Pancreas (tissue), 10 donors: ENCODE measurements around the gene FTCD. TPM values are rescaled to one million over a fixed set of nuclear protein-coding genes. Genes with fewer than 3 reads are reported as not detected.
"Not testable (repeated sequence)": the region's sequence is repeated elsewhere in the genome, so short reads cannot be mapped to it uniquely, and the experiment has no call there.

Experiments
- ATAC-seq, 4 donors: fragments of 200-7000 bp; cut with Tn5 transposase; one replicate each; pipeline versions ENCODE4 v1.8.0 to v1.9.1; 2020; ENCODE audit warnings: mild to moderate bottlenecking in 4 of 4, moderate library complexity in 4 of 4
- DNase-seq, 6 donors: peaks; one replicate each; pipeline ENCODE4 v3.0.0-alpha.2; 2020
- FAIRE-seq: peaks from 2 replicates; lab custom pipeline; 2012; peaks lifted over from hg19 to GRCh38; lab: Jason Lieb, UNC
- H3K27ac ChIP-seq, 4 donors: fragments of 200-600 bp; sonication (generic); 1 replicate in 3 of 4; 2 replicates in 1 of 4; pipeline versions ENCODE4 v1.5.0 to v1.8.0; 2020
- H3K27me3 ChIP-seq, 4 donors: fragments of 200-600 bp; one replicate each; pipeline ENCODE4 v1.8.0; 2021
- H3K36me3 ChIP-seq, 3 donors: fragments of 200-600 bp; sonication (generic) in 1 of 3; one replicate each; pipeline versions ENCODE4 v1.5.0 to v1.8.0; 2020 to 2021
- H3K4me1 ChIP-seq, 3 donors: fragments of 200-600 bp; one replicate each; pipeline ENCODE4 v1.8.0; 2021
- H3K4me3 ChIP-seq, 4 donors: fragments of 200-600 bp; sonication (generic) in 2 of 4; one replicate each; pipeline versions ENCODE4 v1.5.0 to v1.8.0; 2020 to 2021
- H3K9me3 ChIP-seq, 4 donors: fragments of 200-600 bp; one replicate each; pipeline ENCODE4 v1.8.0; 2021
- CTCF ChIP-seq, 4 donors: fragments of 200-600 bp; sonication (generic) in 3 of 4; IDR thresholded peaks; one replicate each; pipeline versions ENCODE4 v1.5.0 to v1.8.0; 2021; ENCODE audit warnings: antibody characterized with exemption in 4 of 4
- WGBS, 2 donors: extraction: QIAGEN DNeasy Blood & Tissue Kit; methylation state at CpG; one replicate each; pipeline ENCODE4 v1.1.7; 2013; 5-methylcytosine and 5-hydroxymethylcytosine counted together
- intact Hi-C, 3 donors: fragments of 100-400 bp; cut with DNase I; formaldehyde crosslinking; loops; one replicate each; pipeline versions ENCODE4 v1.11.1 to v1.14.2; 2022
- polyA plus RNA-seq, 2 donors: library from polyadenylated mRNA; stranded (reverse); fragments of 200-250 nt; gene quantifications; one replicate each; pipeline ENCODE4 v1.2.3, GENCODE V29; 2013
- total RNA-seq, 6 donors: library from RNA; stranded (reverse); fragmentation: NEBNext Ultra II Directional in 4 of 6; extraction: Animal tissue kit (Norgen Biotek cat#: 25700) in 4 of 6; gene quantifications; one replicate each; pipeline versions ENCODE4 v1.2.1 to v1.2.4, GENCODE V29; 2021 to 2023
- donor health status: healthy with polysubstance abuse.
- donor health status: DM: no; HTN: no; CAD: no; lungs with moderate emphysema.
- donor health status: DM: no; HTN: no; CAD: no.
- donor health status: control.
- donor health status: control.
- donor health status: Bipolar disorder and iron deficiency.
- donor health status: DM: yes; HTN: yes; CAD: no.
- donor health status: DM: no; HTN: no; CAD: no.
- donor health status: DM: no; HTN: no; CAD: no.
- donor health status: DM: yes; HTN: yes; CAD: no.

Gene FTCD
- total and polyA plus RNA-seq, 8 donors: 0.31 to 14.0 (median 0.54) TPM

GRCh38 chr21:46149205-46149901 lies 6.0 kb downstream of the FTCD start:
- Histone ChIP-seq H3K27me3 (no peaks in the 10 kb centered on the region), H3K4me1 (peaks cover 0 to 4% (median 0%) of the 10 kb centered on the region in 3 donors), H3K9me3 (no peaks in the 10 kb centered on the region), H3K4me3 (no peak overlapping the region), H3K36me3 (no peaks in the 10 kb centered on the region), H3K27ac (no peak overlapping the region)
- no peak for TF ChIP-seq CTCF (IDR thresholded peaks at IDR 0.05)
- intact Hi-C loops: no loop called here
- ATAC-seq: no peak
- WGBS, 2 donors: 63 to 72% methylated on average over 22 of the region's 22 CpGs
- no peak for FAIRE-seq
- DNase-seq: peak in 3 of 6 donors; percentile 10 to 35 (median 30)

- Histone ChIP-seq H3K9me3 (no peaks in the 10 kb centered on the region), H3K27me3 (no peaks in the 10 kb centered on the region), H3K36me3 (no peaks in the 10 kb centered on the region), H3K4me3 (no peak overlapping the region), H3K4me1 (peaks cover 0 to 4% (median 0%) of the 10 kb centered on the region in 3 donors), H3K27ac (no peak overlapping the region)
- WGBS, 2 donors: 83 to 86% methylated on average over 11 of the region's 11 CpGs
- ATAC-seq: no peak
- TF ChIP-seq CTCF (IDR thresholded peaks at IDR 0.05): no peak
- no peak for DNase-seq
- intact Hi-C loops: no loop called here
- FAIRE-seq: no peak
These were observed 7.3 kb downstream of the FTCD start for GRCh38 chr21:46148106-46148505.

- ATAC-seq (peak in 1 of 4 donors; percentile 28), DNase-seq (peak in 3 of 6 donors; percentile 27 to 66 (median 45))
- H3K4me1 ChIP-seq, H3K36me3 ChIP-seq, FAIRE-seq, H3K27ac ChIP-seq, H3K4me3 ChIP-seq, intact Hi-C loops, H3K9me3 ChIP-seq, H3K27me3 ChIP-seq: not testable (repeated sequence)
- peak in 1 of 4 donors; percentile 7 for TF ChIP-seq CTCF (IDR thresholded peaks at IDR 0.05)
- 67 to 79% methylated on average over 12 of the region's 12 CpGs for WGBS, 2 donors
These were observed 8.0 kb downstream of the FTCD start for GRCh38 chr21:46147429-46147828.

GRCh38 chr21:46146856-46147255 lies 8.5 kb downstream of the FTCD start:
- H3K36me3 ChIP-seq: no peaks in the 10 kb centered on the region
- H3K27ac ChIP-seq: no peak overlapping the region
- ATAC-seq (no peak), DNase-seq (peak in 3 of 6 donors; percentile 12 to 51 (median 35)), FAIRE-seq (no peak)
- H3K4me3 ChIP-seq: no peak overlapping the region
- no peaks in the 10 kb centered on the region for H3K4me1 ChIP-seq
- intact Hi-C loops: no loop called here
- no peak for TF ChIP-seq CTCF (IDR thresholded peaks at IDR 0.05)
- no peaks in the 10 kb centered on the region for H3K27me3 ChIP-seq
- no peaks in the 10 kb centered on the region for H3K9me3 ChIP-seq
- 61 to 68% methylated on average over 13 to 14 of the region's 14 CpGs for WGBS, 2 donors
